Astrocyte (in vitro differentiated cells and primary cell): ENCODE measurements around the gene ATP5PO. TPM values are rescaled to one million over a fixed set of nuclear protein-coding genes. Genes with fewer than 3 reads are reported as not detected.

Source experiments
- DNase-seq: peaks from one replicate; pipeline ENCODE4 v3.0.0-alpha.2; 2010; ENCODE audit warnings: low read depth
- FAIRE-seq: peaks from 2 replicates; lab custom pipeline; 2011; peaks lifted over from hg19 to GRCh38; lab: Jason Lieb, UNC
- H2AFZ ChIP-seq: 2 replicates; pipeline ENCODE4 v1.6.0; 2012; ENCODE audit warnings: low read depth, low read length, inconsistent platforms
- H3K27ac ChIP-seq: 2 replicates; pipeline ENCODE4 v1.5.1; 2011; ENCODE audit warnings: low read depth, low read length, inconsistent platforms
- H3K27me3 ChIP-seq: 2 replicates; pipeline ENCODE4 v1.6.0; 2011; ENCODE audit warnings: low read length, inconsistent platforms; ENCODE audit not compliant: insufficient read depth
- H3K36me3 ChIP-seq: 2 replicates; pipeline ENCODE4 v1.5.1; 2011; ENCODE audit warnings: low read length, inconsistent platforms; ENCODE audit not compliant: insufficient read depth
- H3K4me1 ChIP-seq: 2 replicates; pipeline ENCODE4 v1.5.1; 2011; ENCODE audit warnings: low read length, inconsistent platforms; ENCODE audit not compliant: insufficient read depth
- H3K4me2 ChIP-seq: 2 replicates; pipeline ENCODE4 v1.6.0; 2012; ENCODE audit warnings: low read length, inconsistent platforms
- H3K4me3 ChIP-seq: 2 replicates; pipeline ENCODE4 v1.5.1; 2011; ENCODE audit warnings: low read depth, mild to moderate bottlenecking, low read length, inconsistent platforms; ENCODE audit not compliant: insufficient read depth
- H3K79me2 ChIP-seq: 2 replicates; pipeline ENCODE4 v1.6.0; 2012; ENCODE audit warnings: mild to moderate bottlenecking, low read length, inconsistent platforms; ENCODE audit not compliant: insufficient read depth
- H3K9ac ChIP-seq: 2 replicates; pipeline ENCODE4 v1.6.0; 2012; ENCODE audit warnings: mild to moderate bottlenecking, low read length, inconsistent platforms
- H3K9me3 ChIP-seq: 2 replicates; pipeline ENCODE4 v1.5.1; 2012; ENCODE audit warnings: low read depth, mild to moderate bottlenecking, low read length, inconsistent platforms; ENCODE audit not compliant: insufficient read depth
- H4K20me1 ChIP-seq: 2 replicates; pipeline ENCODE4 v1.6.0; 2012; ENCODE audit warnings: low read length, inconsistent platforms; ENCODE audit not compliant: insufficient read depth
- H3K27ac Mint-ChIP-seq: one replicate; pipeline ENCODE4 v1.8.0; 2021; ENCODE audit warnings: mild to moderate bottlenecking, mixed read lengths; ENCODE audit not compliant: unreplicated experiment
- H3K27me3 Mint-ChIP-seq: one replicate; pipeline ENCODE4 v1.8.0; 2021; ENCODE audit warnings: low read depth, mixed read lengths; ENCODE audit not compliant: unreplicated experiment
- H3K36me3 Mint-ChIP-seq: one replicate; pipeline ENCODE4 v1.8.0; 2021; ENCODE audit warnings: low read depth, mixed read lengths; ENCODE audit not compliant: unreplicated experiment
- H3K4me1 Mint-ChIP-seq: one replicate; pipeline ENCODE4 v1.8.0; 2021; ENCODE audit warnings: low read depth, mixed read lengths; ENCODE audit not compliant: unreplicated experiment
- H3K4me3 Mint-ChIP-seq: one replicate; pipeline ENCODE4 v1.8.0; 2021; ENCODE audit warnings: mild to moderate bottlenecking, moderate library complexity, mixed read lengths; ENCODE audit not compliant: unreplicated experiment
- H3K9me3 Mint-ChIP-seq: one replicate; pipeline ENCODE4 v1.8.0; 2021; ENCODE audit warnings: mild to moderate bottlenecking, mixed read lengths; ENCODE audit not compliant: unreplicated experiment
- CTCF ChIP-seq: IDR thresholded peaks from 2 replicates; pipeline ENCODE4 v1.5.1; 2011; ENCODE audit warnings: low read depth, mild to moderate bottlenecking, inconsistent platforms, low read length, moderate library complexity; ENCODE audit not compliant: insufficient read depth
- EZH2 ChIP-seq: IDR thresholded peaks from 2 replicates; pipeline ENCODE4 v1.6.1; 2012; ENCODE audit warnings: mild to moderate bottlenecking, low read length, inconsistent platforms; ENCODE audit not compliant: insufficient read depth
- total RNA-seq: library from RNA; stranded (reverse); gene quantifications from 2 replicates; pipeline ENCODE4 v1.2.1, GENCODE V29; 2021

The ATP5PO gene
- total RNA-seq, 1 donor from 2014 or later: 171 TPM

DNA sequence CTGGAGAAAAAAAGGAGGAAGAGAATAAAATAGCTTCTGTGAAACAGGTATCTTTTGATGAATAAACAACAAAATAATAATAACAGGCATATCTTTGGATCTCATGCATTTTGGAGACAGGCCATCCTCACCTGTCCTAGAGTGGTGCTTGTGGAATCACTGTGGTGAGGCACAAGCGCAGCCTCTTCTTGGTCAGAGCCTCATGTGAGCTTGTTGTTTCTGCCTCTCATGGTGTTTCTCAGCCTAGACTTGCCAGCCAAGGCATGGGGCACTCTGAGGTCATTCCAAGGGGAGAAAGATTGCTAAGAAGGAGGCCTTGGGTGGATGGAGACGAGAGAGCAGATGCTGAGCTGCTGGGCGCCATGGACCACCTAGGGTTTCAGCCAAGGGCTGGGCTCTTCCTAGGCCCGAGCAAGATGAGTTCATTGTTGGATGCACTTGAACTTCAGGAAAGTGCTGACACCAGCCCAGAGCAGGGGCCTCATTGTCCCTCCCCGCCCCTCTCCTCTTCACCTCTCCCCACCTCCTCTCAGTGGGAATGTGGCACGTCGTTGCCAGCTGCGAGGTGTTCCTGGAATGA lies 49.5 kb downstream of the ATP5PO start:
- no peak for FAIRE-seq
- no peak for DNase-seq
- Mint-ChIP-seq H3K4me3 (no peak overlapping the region), H3K27ac (no peak overlapping the region), H3K36me3 (peaks cover 3% of the 10 kb centered on the region), H3K9me3 (no peaks in the 10 kb centered on the region), H3K27me3 (peaks cover 16% of the 10 kb centered on the region), H3K4me1 (peaks cover 3% of the 10 kb centered on the region)
- Histone ChIP-seq H3K27me3 (no peaks in the 10 kb centered on the region), H4K20me1 (no peaks in the 10 kb centered on the region), H3K79me2 (no peaks in the 10 kb centered on the region), H3K9me3 (no peaks in the 10 kb centered on the region), H3K27ac (no peak overlapping the region), H3K36me3 (no peaks in the 10 kb centered on the region), H2AFZ (no peak overlapping the region), H3K9ac (no peak overlapping the region), H3K4me2 (no peak overlapping the region), H3K4me1 (peaks cover 4% of the 10 kb centered on the region), H3K4me3 (no peak overlapping the region)
- TF ChIP-seq CTCF (no peak), EZH2 (no peak)

DNA sequence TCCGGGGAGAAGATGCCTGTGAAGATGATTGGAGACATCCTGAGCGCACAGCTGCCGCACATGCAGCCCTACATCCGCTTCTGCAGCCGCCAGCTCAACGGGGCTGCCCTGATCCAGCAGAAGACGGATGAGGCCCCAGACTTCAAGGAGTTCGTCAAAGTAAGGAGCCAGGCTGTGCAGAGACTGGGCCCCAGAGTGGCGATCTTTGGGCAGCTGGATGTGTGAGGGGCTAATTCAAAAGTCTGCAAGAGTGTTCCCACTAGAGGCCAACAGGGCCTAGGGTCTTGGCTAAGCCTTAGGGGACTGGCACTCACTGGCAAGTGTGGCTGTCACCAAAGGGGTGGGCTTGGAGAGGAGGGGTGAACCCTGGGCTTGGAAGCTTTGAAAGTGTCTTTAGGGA lies 50.4 kb downstream of the ATP5PO start:
- H3K9me3 Mint-ChIP-seq: no peaks in the 10 kb centered on the region

More for the DNA sequence above, 50.4 kb downstream of the ATP5PO start:
- H3K27ac Mint-ChIP-seq: no peak overlapping the region
- no peak overlapping the region for H2AFZ ChIP-seq
- peaks cover 3% of the 10 kb centered on the region for H3K36me3 Mint-ChIP-seq
- H3K9me3 ChIP-seq: no peaks in the 10 kb centered on the region
- no peaks in the 10 kb centered on the region for H3K36me3 ChIP-seq
- no peak overlapping the region for H3K4me3 ChIP-seq
- H3K27me3 Mint-ChIP-seq: peaks cover 16% of the 10 kb centered on the region
- H3K79me2 ChIP-seq: no peaks in the 10 kb centered on the region
- H3K27ac ChIP-seq: no peak overlapping the region
- peaks cover 3% of the 10 kb centered on the region for H3K4me1 Mint-ChIP-seq
- H3K27me3 ChIP-seq: no peaks in the 10 kb centered on the region
- no peak overlapping the region for H3K4me3 Mint-ChIP-seq
- no peaks in the 10 kb centered on the region for H4K20me1 ChIP-seq
- no peak for TF ChIP-seq CTCF
- FAIRE-seq (no peak), DNase-seq (no peak)
- H3K4me1 ChIP-seq: no peaks in the 10 kb centered on the region
- no peak overlapping the region for H3K9ac ChIP-seq
- no peak overlapping the region for H3K4me2 ChIP-seq
